GM19023 (cell line): Measurements from ENCODE around the gene FOSB.
"Not testable (repeated sequence)": the region's sequence is repeated elsewhere in the genome, so short reads cannot be mapped to it uniquely, and the experiment has no call there.

ENCODE experiments used
- ATAC-seq: cut with Tn5 transposase; IDR thresholded peaks from one replicate; pipeline ENCODE4 v1.9.1; 2021; ENCODE audit warnings: mild to moderate bottlenecking, moderate library complexity; ENCODE audit not compliant: unreplicated experiment

The FOSB gene

GRCh38 chr19:45467456-45468158, at the start of gene FOSB:
Gene FOSB (plus strand): TSS chr19:45467996. CDS start chr19:45468587, 591 bp downstream.
- peak; percentile 41 for ATAC-seq

DNA sequence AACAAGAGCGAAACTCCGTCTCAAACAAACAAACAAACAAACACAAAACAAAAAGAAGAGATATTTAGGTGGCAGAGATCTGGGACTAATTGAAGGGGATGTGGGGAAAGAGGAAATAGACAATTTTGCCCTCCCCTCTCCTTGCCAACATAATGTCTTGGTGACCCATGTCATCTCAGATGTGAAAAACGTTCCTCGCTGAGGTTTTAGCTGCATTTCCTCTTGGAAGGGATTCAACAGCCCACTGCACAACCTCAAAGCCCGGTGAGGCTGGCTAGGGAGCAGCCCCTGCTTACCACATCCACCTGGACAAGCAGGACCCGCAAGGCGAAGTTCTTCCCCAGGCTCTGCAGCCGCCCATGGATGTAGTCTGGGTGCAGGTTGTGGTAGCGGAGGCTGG, 49.0 kb upstream of the FOSB start:
- no peak for ATAC-seq

- ATAC-seq, result peak; percentile 45
Measured at GRCh38 chr19:45419396-45419795, 48.4 kb upstream of the FOSB start.

DNA sequence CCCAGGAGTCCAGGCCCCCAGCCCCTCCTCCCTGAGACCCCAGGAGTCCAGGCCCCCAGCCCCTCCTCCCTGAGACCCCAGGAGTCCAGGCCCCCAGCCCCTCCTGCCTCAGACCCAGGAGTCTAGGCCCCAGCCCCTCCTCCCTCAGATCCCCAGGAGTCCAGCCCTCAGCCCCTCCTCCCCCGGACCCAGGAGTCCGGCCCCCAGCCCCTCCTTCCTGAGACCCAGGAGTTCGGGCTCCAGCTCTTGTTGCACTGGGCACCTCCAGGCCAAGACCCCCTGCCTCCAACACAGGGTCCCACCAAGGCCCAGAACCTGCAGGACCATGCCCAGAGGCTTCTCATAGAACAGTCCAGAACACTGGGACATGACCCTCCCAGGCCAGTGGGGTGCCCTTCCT, 47.9 kb upstream of the FOSB start:
- ATAC-seq, result no peak

DNA sequence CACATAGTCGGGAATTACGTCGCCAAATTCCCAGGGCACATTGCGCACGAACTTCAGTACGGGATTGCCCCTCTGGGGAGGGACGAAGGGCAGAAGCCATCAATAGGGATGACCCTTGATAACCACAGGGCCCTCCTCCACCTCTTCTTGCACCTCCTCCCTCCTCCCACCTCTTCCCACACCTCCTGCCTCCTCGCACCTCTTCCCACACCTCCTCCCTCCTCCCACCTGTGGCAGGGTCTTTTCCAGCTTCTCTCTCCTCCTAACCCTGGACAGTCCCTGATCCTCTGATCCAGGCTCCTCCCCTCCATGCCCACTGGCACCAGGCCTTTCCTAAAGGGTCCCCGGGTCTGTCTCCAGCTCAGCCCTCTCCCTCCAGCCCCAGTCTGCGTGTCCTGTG, 47.4 kb upstream of the FOSB start:
- ATAC-seq, result no peak

- ATAC-seq, result no peak
Measured at GRCh38 chr19:45420871-45421270, 46.9 kb upstream of the FOSB start.

DNA sequence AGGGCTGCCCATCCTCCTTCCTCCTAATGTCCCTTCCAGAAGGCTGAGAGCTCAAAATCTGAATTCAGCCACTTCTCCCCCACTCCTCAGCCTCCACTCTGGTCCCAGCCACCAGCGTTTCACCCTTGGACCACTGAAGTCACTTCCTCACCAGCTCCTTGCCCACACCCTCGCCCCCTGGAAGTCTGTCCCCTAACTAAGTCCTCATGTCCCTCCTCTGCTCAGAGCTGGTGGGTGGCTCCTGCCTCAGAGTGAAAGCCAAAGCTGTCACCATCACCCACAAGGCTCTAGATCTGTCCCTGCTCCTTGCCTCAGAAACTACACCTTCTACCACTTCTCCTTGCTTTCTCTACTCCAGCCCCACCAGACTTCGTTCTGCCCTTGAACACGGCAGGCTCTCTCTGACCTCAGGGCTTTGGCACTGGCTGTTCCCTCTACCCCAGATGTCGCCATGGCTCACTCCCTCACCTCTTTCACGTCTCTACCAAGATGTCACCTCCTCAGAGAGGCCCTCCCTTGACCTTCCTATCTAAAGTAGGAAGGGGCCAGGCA, 45.8 kb upstream of the FOSB start:
- no peak for ATAC-seq

- no peak for ATAC-seq
Measured at GRCh38 chr19:45423033-45423588, 44.7 kb upstream of the FOSB start.

DNA sequence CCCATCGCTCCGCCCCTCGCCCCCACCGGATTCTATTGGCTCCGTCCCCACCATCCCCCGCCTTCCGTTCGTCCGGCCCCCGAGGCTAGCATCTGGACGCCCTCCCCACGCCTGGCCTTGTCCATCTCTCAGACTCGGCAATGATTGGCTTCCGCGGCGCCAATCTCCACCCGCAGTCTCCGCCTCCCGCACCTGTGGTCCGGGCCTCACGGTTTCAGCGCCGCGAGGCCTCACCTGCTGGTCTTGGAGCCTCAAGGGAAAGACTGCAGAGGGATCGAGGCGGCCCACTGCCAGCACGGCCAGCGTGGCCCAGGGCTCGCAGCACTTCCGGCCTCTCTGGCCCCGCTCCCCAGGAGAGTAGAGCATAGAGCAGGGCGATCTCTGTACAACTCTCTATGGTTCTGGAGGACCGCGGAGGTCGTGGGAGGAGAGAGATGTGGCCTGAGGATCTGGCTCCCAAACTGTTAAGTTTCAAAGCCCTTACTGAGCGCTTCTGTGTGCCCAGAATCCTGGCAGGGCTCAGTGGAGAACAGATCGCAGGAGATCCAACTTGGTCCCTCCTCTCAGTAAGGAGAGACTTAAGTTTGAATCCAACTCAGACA, 44.1 kb upstream of the FOSB start, which contains the start of gene ERCC1:
Gene ERCC1 (minus strand): TSS at position 329 of the 602 bp plus-strand sequence. CDS start 543 bp downstream, outside the sequence.
- ATAC-seq, result peak; percentile 65

DNA sequence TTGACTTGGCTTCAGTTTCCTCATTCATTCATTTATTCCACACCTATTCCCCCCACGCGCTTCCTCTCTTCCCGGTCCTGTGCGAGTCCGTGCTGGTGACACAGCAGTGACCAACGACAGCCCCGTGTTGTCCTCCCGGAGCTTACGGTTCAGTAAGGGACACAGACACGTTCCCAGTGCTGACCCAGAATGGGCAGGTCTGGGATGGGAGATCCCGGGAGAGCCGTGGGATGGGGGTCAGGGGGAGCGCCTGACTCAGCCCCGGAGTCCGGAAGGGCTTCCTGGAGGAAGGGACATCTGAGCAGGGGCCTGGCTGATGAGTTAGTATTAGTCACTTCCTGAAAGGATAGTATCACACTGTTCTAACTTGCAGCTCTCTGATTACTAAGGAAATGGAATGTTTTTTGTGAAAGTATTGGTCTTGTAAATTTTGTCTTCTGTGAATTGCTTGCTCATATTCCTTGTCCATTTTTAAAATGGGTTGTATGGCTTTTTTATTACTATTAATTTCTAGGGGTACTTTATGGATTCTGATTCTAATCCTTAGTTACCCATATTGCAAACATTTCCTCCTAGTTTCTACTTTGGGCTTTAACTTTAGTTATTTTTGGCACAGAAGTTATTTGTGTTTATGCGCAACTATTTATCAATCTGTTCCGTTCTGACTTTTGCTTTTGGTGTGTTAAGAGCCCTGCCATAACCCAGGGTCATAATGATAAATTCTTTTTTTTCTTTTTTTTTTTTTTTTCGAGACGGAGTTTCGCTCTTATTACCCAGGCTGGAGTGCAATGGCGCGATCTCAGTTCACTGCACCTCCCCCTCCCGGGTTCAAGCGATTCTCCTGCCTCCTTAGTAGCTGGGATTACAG, 43.4 kb upstream of the FOSB start:
- no peak for ATAC-seq

DNA sequence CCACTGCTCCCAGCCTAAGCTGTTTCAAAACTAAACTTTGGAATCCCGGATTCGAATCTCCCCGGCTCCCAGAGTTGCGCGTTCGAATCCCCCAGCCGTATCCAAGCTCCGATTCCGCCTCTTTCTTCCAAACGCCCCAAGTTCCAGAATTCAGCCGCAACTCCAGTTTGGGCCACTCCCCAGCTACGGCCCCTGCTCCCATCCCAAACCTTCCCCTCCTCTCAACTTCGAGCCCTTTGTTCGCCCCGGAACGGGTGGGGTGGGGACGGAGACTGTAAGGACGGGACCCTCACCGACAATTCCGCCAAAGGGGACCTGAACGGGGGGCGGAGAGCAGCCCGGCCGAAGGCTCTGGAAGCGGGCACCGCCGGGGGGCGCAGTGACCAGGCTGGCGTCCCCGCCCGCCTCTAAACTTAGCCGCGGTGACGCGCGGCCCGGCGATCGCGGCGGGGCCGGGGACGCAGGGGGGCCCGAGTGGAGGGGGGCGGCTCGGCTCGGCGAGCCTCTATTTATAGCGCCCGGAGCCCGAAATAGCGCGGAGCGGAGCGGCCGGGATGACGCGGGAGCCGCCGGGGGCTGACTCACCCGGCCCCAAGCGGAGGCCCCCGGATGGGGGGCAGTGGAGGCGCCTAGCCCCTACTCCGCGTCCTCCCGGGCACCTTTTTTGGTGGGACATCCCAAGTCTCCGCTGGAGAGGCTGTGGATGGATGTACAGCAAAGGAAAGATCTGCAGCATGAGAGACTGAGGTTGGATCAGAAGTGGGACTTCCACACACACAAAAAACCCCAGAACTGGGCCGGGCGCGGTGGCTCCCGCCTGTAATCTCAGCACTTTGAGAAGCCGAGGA, 39.2 kb upstream of the FOSB start:
- no peak for ATAC-seq

GRCh38 chr19:45429896-45430295, 37.9 kb upstream of the FOSB start:
- ATAC-seq, result not testable (repeated sequence)

DNA sequence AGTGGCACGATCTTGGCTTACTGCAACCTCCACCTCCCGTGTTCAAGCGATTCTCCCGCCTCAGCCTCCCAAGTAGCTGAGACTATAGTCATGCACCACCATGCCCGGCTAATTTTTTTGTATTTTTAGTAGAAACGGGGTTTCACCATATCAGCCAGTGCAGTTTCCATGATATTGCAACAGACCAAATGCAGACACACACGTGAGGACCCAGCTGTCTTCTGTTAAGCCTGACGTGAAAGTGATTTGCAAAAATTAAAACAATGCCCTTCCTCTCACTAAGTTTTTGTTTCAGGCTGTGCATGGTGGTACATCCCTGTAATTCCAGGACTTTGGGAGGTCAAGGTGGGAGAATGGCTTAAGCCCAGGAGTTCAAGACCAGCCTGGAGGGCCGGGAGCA, 36.8 kb upstream of the FOSB start:
- not testable (repeated sequence) for ATAC-seq

- not testable (repeated sequence) for ATAC-seq
Measured at GRCh38 chr19:45432543-45432942, 35.3 kb upstream of the FOSB start.

DNA sequence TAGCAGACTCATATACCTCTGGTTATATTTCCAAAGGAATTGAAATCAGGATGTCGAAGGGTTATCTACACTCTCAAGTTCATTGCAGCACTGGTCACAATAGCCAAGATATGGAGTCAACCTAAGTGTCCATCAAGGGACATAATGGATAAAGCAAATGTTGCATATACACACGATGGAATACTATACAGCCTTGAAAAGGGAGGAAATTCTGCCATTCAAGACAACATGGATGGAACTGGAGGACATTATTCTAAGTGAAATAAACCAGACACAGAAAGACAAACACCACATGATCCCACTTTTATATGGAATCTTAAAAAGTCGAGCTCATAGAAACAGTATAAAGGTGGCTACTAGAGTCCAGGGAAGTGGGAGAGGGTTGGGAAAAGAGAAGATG, 30.5 kb upstream of the FOSB start:
- no peak for ATAC-seq

GRCh38 chr19:45439190-45439568, 28.6 kb upstream of the FOSB start:
- no peak for ATAC-seq

DNA sequence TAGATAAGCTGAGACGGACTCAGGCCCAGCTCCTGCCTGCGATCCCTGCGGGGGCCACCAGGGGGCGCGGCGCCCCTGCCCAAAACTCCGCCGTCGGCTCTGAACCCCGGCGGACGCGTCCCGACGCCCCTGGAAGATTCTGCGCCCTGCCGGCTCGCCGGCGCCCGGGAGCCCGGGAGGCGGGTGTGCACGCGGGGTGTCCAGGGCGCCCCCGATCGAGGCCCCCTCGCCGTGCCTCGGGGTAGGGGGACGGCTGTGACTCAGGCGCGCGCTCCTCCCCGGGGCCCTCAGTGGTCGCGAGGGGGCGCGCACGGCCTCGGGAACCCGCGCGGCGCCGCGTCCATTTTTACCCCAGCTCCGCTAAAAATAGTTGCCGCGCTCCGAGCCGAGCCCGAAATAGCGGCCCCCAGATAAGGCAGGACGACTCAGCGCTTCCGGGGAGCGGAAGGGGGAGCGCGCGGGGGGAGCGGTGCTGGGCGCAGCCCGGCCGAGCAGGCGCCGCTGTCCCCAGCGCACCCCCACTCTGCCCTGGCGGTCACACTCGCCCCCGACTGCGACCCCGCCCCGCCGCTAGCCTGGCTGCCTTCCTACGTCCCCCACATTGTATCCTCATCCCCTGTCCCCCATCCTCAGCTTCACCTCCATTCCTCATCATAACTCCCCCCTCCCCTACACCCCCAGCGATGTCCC, 28.1 kb upstream of the FOSB start:
- peak; percentile 63 for ATAC-seq

DNA sequence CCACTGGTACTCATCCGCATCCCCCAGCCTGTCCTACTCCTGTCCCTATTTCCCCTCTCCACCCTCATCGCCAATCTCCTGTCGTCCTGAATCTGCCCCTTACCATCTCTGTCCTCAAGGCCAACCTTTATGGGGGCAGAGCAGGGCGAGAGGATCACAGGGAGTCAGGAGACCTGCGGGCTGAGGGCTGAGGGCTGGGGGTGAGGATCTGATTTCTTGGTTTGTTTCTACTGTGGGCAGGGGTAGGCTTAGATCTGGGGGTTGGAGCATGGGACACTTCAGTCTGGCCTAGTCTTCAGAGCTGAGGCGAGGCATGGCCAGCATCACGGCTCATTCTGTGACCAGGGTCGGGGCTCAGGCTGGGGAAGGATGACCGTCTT, 27.5 kb upstream of the FOSB start:
- ATAC-seq, result no peak

GRCh38 chr19:45440873-45441654, 26.7 kb upstream of the FOSB start:
- ATAC-seq, result no peak
